RWPE1 (cell line): ENCODE measurements around the gene SBNO2.

Experiments used
- CTCF ChIA-PET: fragments of 350-600 bp; sonication (Branson Sonifier 250); formaldehyde crosslinking; extraction: SDS; loops from one replicate; lab custom pipeline; 2021; lab: Yijun Ruan, JAX
- POLR2A ChIA-PET: fragments of 400-600 bp; formaldehyde crosslinking; extraction: SDS; loops from one replicate; lab custom pipeline; 2020; ENCODE audit warnings: antibody characterized with exemption; ENCODE audit not compliant: low non-redundant PET; lab: Yijun Ruan, JAX
- DNase-seq: peaks from one replicate; pipeline ENCODE4 v3.0.0; 2012; ENCODE audit warnings: low spot score
- H3K27ac ChIP-seq: fragments of 450-650 bp; 2 replicates; pipeline ENCODE4 v1.5.1; 2017
- CTCF ChIP-seq: fragments of 450-650 bp; conservative IDR thresholded peaks from 2 replicates; pipeline ENCODE4 v1.5.1; 2017; ENCODE audit warnings: low read depth, mild to moderate bottlenecking

Gene SBNO2

GRCh38 chr19:1113986-1114483 is 60.0 kb downstream of the SBNO2 start:
- CTCF ChIA-PET: interaction anchor here (0.6 to 2.2 kb wide), 14 partner anchors 8 to 109 kb away, joined by 3 to 22 read pairs (median 4); no protein-coding TSS in a partner anchor

GRCh38 chr19:1113030-1113985 is 60.8 kb downstream of the SBNO2 start:
- TF ChIP-seq CTCF: peak; percentile 89
- CTCF ChIA-PET: interaction anchor here (0.5 to 2.2 kb wide), 21 partner anchors 8 to 447 kb away, joined by 3 to 22 read pairs (median 4); no protein-coding TSS in a partner anchor
- peak overlapping the region; percentile 100 for H3K27ac ChIP-seq
- DNase-seq: peak; percentile 61
- POLR2A ChIA-PET: no interaction called here

More at GRCh38 chr19:1113986-1114483, 60.0 kb downstream of the SBNO2 start:
- peak overlapping the region; percentile 100 for H3K27ac ChIP-seq
- no peak for DNase-seq
- no peak for TF ChIP-seq CTCF
- POLR2A ChIA-PET: no interaction called here

- TF ChIP-seq CTCF: no peak
- POLR2A ChIA-PET: no interaction called here
- CTCF ChIA-PET: interaction anchor here (0.5 to 2.2 kb wide), 10 partner anchors 8 to 448 kb away, joined by 3 to 22 read pairs (median 4); no protein-coding TSS in a partner anchor
- H3K27ac ChIP-seq: peak overlapping the region; percentile 100
- no peak for DNase-seq
These were observed 61.6 kb downstream of the SBNO2 start for GRCh38 chr19:1112268-1113029.

GRCh38 chr19:1111641-1112267 is 62.3 kb downstream of the SBNO2 start:
- DNase-seq: no peak
- ChIA-PET CTCF (interaction anchor here (0.8 to 1.7 kb wide), 2 partner anchors 83 to 133 kb away, joined by 4 to 6 read pairs; no protein-coding TSS in a partner anchor), POLR2A (no interaction called here)
- TF ChIP-seq CTCF: no peak
- peak overlapping the region; percentile 100 for H3K27ac ChIP-seq

GRCh38 chr19:1110809-1111640 is 63.0 kb downstream of the SBNO2 start:
- H3K27ac ChIP-seq: peak overlapping the region; percentile 100
- no peak for TF ChIP-seq CTCF
- CTCF ChIA-PET: interaction anchor here (0.6 kb wide), 1 partner anchor 92 kb away, joined by 3 read pairs; no protein-coding TSS in a partner anchor
- no peak for DNase-seq
- POLR2A ChIA-PET: no interaction called here
